Transverse colon (tissue), 4 donors: Measurements from ENCODE around the gene TCEANC.

Source experiments
- EP300 ChIP-seq: sonication (generic); formaldehyde crosslinking; IDR thresholded peaks from one replicate; pipeline ENCODE4 v1.6.1; 2017; ENCODE audit warnings: antibody characterized with exemption, low read depth
- POLR2A ChIP-seq: fragments of 450-650 bp; IDR thresholded peaks from one replicate; pipeline ENCODE4 v1.6.1; 2016; ENCODE audit warnings: antibody characterized with exemption, mild to moderate bottlenecking, moderate library complexity
- POLR2AphosphoS5 ChIP-seq, 3 donors: sonication (generic); formaldehyde crosslinking; IDR thresholded peaks; one replicate each; pipeline ENCODE4 v1.6.1; 2016; ENCODE audit warnings: antibody characterized with exemption in 3 of 3
- TF ChIP-seq, protein P1 (sequence below), 5 experiments: fragments of 200-600 bp in 3 of 5; fragments of 450-650 bp in 2 of 5; sonication (generic) in 3 of 5; IDR thresholded peaks; 1 replicate in 2 of 5; 2 replicates in 3 of 5; pipeline ENCODE4 v1.5.1; 2016 to 2017; ENCODE audit warnings: antibody characterized with exemption in 5 of 5, inconsistent platforms in 3 of 5, mild to moderate bottlenecking in 2 of 5, moderate library complexity in 1 of 5

GRCh38 chrX:13646154-13646549 is 6.8 kb upstream of the TCEANC start:
- TF ChIP-seq, protein P1, sequence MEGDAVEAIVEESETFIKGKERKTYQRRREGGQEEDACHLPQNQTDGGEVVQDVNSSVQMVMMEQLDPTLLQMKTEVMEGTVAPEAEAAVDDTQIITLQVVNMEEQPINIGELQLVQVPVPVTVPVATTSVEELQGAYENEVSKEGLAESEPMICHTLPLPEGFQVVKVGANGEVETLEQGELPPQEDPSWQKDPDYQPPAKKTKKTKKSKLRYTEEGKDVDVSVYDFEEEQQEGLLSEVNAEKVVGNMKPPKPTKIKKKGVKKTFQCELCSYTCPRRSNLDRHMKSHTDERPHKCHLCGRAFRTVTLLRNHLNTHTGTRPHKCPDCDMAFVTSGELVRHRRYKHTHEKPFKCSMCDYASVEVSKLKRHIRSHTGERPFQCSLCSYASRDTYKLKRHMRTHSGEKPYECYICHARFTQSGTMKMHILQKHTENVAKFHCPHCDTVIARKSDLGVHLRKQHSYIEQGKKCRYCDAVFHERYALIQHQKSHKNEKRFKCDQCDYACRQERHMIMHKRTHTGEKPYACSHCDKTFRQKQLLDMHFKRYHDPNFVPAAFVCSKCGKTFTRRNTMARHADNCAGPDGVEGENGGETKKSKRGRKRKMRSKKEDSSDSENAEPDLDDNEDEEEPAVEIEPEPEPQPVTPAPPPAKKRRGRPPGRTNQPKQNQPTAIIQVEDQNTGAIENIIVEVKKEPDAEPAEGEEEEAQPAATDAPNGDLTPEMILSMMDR (IDR thresholded peaks at IDR 0.05), result peak; percentile 37 to 63 (median 46)
- TF ChIP-seq EP300, result no peak
- TF ChIP-seq POLR2A, result no peak
- no peak for TF ChIP-seq POLR2AphosphoS5 (IDR thresholded peaks at IDR 0.05)
